Nephron progenitor cell (in vitro differentiated cells): ENCODE results near the gene LY6G5C.

Experiments used
- DNase-seq: peaks from one replicate; pipeline ENCODE4 v3.0.0; 2021
- H3K27ac Mint-ChIP-seq: 2 replicates; pipeline ENCODE4 v1.8.0; 2021; ENCODE audit warnings: mild to moderate bottlenecking, moderate library complexity, mixed read lengths
- H3K27me3 Mint-ChIP-seq: 2 replicates; pipeline ENCODE4 v1.8.0; 2021; ENCODE audit warnings: mild to moderate bottlenecking, low read depth, mixed read lengths; ENCODE audit not compliant: poor library complexity
- H3K36me3 Mint-ChIP-seq: 2 replicates; pipeline ENCODE4 v1.8.0; 2021; ENCODE audit warnings: low read depth, mixed read lengths
- H3K4me1 Mint-ChIP-seq: 2 replicates; pipeline ENCODE4 v1.8.0; 2021; ENCODE audit warnings: mixed read lengths
- H3K4me3 Mint-ChIP-seq: 2 replicates; pipeline ENCODE4 v1.8.0; 2021; ENCODE audit warnings: mild to moderate bottlenecking, moderate library complexity, mixed read lengths
- H3K9me3 Mint-ChIP-seq: 2 replicates; pipeline ENCODE4 v1.8.0; 2021; ENCODE audit warnings: mild to moderate bottlenecking, moderate library complexity, mixed read lengths
- TF ChIP-seq, protein P1 (sequence below): fragments of 200-600 bp; sonication (generic); IDR thresholded peaks from 2 replicates; pipeline ENCODE4 v1.5.0; 2021; ENCODE audit warnings: antibody characterized with exemption

LY6G5C gene

GRCh38 chr6:31654574-31655348, 26.1 kb downstream of the LY6G5C start:
- Mint-ChIP-seq H3K27ac (no peak overlapping the region), H3K4me1 (peaks cover 75% of the 10 kb centered on the region), H3K27me3 (peaks cover 4% of the 10 kb centered on the region), H3K4me3 (peak overlapping the region; percentile 23), H3K9me3 (no peaks in the 10 kb centered on the region), H3K36me3 (peaks cover 39% of the 10 kb centered on the region)
- DNase-seq: no peak
- TF ChIP-seq, protein P1, sequence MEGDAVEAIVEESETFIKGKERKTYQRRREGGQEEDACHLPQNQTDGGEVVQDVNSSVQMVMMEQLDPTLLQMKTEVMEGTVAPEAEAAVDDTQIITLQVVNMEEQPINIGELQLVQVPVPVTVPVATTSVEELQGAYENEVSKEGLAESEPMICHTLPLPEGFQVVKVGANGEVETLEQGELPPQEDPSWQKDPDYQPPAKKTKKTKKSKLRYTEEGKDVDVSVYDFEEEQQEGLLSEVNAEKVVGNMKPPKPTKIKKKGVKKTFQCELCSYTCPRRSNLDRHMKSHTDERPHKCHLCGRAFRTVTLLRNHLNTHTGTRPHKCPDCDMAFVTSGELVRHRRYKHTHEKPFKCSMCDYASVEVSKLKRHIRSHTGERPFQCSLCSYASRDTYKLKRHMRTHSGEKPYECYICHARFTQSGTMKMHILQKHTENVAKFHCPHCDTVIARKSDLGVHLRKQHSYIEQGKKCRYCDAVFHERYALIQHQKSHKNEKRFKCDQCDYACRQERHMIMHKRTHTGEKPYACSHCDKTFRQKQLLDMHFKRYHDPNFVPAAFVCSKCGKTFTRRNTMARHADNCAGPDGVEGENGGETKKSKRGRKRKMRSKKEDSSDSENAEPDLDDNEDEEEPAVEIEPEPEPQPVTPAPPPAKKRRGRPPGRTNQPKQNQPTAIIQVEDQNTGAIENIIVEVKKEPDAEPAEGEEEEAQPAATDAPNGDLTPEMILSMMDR: no peak

- Mint-ChIP-seq H3K9me3 (no peaks in the 10 kb centered on the region), H3K4me1 (peaks cover 69% of the 10 kb centered on the region), H3K27ac (peak overlapping the region; percentile 100), H3K4me3 (peak overlapping the region; percentile 99), H3K36me3 (peaks cover 55% of the 10 kb centered on the region), H3K27me3 (peaks cover 4% of the 10 kb centered on the region)
- TF ChIP-seq, protein P1: no peak
- peak; percentile 80 for DNase-seq
Measured at GRCh38 chr6:31652925-31653724, 27.7 kb downstream of the LY6G5C start.

DNA sequence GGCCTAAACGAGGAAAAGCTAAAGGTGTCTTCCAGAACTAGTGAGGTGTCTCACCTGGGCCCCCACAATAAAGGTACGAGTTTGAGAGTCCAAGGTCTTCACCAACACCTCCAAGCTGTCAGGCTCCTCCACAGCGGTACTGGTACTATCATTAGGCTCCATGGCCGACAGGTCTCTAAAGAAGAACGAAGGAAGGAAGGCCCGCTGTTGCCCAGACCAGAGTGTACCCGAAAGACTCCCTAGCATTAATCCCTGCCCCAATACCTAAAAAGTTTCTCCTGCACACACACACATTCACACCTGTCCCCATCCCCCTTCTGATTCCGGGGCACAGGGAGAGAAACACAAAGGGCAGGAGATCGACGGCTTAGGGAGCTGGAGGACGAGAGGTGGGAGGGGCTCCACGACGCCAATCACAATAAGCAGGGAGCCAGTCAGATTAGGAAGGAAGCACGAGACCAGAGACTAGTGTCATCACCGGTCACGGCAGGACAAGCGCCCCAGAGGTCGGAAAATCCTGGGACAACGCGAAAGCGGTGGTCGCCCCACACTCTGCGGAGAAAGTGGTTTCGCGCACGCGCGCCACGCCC, 29.2 kb downstream of the LY6G5C start:
- TF ChIP-seq, protein P1: no peak
- H3K27ac Mint-ChIP-seq: peak overlapping the region; percentile 100
- no peak for DNase-seq
- H3K4me1 Mint-ChIP-seq: peaks cover 58% of the 10 kb centered on the region
- H3K9me3 Mint-ChIP-seq: no peaks in the 10 kb centered on the region
- peaks cover 56% of the 10 kb centered on the region for H3K36me3 Mint-ChIP-seq
- peak overlapping the region; percentile 99 for H3K4me3 Mint-ChIP-seq
- peaks cover 4% of the 10 kb centered on the region for H3K27me3 Mint-ChIP-seq

GRCh38 chr6:31645325-31645724, 35.5 kb downstream of the LY6G5C start:
- DNase-seq: no peak
- Mint-ChIP-seq H3K4me1 (peaks cover 16% of the 10 kb centered on the region), H3K27me3 (no peaks in the 10 kb centered on the region), H3K4me3 (no peak overlapping the region), H3K36me3 (peaks cover 74% of the 10 kb centered on the region), H3K27ac (peak overlapping the region; percentile 48), H3K9me3 (no peaks in the 10 kb centered on the region)
- TF ChIP-seq, protein P1: no peak

DNA sequence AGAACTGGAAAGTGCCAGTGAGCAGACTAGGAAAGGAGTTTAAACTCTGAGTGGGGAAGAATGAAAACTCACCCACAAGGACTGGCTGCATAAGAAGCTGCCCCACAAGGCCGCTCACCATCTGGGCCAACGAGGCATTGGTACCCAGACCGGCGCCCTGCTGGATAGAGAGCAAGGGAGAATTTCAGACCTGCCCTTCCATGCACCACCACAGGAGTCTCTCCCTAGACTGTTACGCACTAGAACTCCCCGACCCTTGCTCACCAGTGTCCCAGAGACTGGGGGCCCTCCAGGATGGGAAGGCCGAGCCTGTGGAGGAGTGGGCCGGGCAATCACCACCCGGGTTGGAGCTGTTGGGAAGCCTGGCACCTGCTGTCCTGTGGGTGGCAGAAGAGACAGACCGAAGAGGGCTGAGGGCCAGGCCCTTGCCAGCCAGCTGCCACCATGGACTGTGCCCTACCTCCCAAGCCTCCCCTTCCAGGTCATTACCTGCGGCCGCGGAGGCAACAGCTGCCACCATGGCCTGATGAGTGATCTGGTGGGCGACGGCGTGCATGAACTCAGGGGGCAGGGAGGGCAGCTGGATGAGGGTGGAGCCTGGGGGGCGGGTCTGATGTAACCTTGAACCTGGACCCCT, 36.9 kb downstream of the LY6G5C start:
- TF ChIP-seq, protein P1: no peak
- H3K27me3 Mint-ChIP-seq: no peaks in the 10 kb centered on the region
- H3K4me1 Mint-ChIP-seq: peaks cover 6% of the 10 kb centered on the region
- no peaks in the 10 kb centered on the region for H3K9me3 Mint-ChIP-seq
- no peak for DNase-seq
- no peak overlapping the region for H3K4me3 Mint-ChIP-seq
- peaks cover 70% of the 10 kb centered on the region for H3K36me3 Mint-ChIP-seq
- no peak overlapping the region for H3K27ac Mint-ChIP-seq
